OCI-LY7 (cell line): ENCODE results near the gene HIRIP3. TPM values are rescaled to one million over a fixed set of nuclear protein-coding genes. Genes with fewer than 3 reads are reported as not detected.

Source experiments
- BruUV-seq: library from RNA; stranded (reverse); fragments of 400-500 nt; replicated peaks from 2 replicates; lab custom pipeline; 2021; lab: Mats Ljungman, UMichigan
- CTCF ChIA-PET: fragments of 300-600 bp; sonication (Branson Sonifier 250); formaldehyde crosslinking; loops from one replicate; lab custom pipeline; 2022; ENCODE audit warnings: antibody characterized with exemption; ENCODE audit not compliant: unreplicated experiment; lab: Charles Lee
- POLR2A ChIA-PET: fragments of 300-600 bp; sonication (Branson Sonifier 250); formaldehyde crosslinking; loops from one replicate; lab custom pipeline; 2022; ENCODE audit warnings: antibody characterized with exemption; lab: Charles Lee
- DNase-seq: peaks from one replicate; pipeline ENCODE4 v3.0.0-alpha.2; 2015; ENCODE audit warnings: low spot score
- H2AFZ ChIP-seq: fragments of 200-600 bp; sonication (generic), shearing (Covaris generic); 2 replicates; pipeline ENCODE4 v1.6.1; 2014; ENCODE audit warnings: mild to moderate bottlenecking, antibody characterized with exemption, low read length, moderate library complexity
- H3K27ac ChIP-seq: fragments of 200-600 bp; sonication (generic); 2 replicates; pipeline ENCODE4 v1.5.1; 2014; ENCODE audit warnings: mixed run types, low read depth, mild to moderate bottlenecking, moderate library complexity, low read length, inconsistent platforms; ENCODE audit not compliant: poor library complexity, severe bottlenecking
- H3K36me3 ChIP-seq: fragments of 200-600 bp; sonication (generic); 2 replicates; pipeline ENCODE4 v1.6.1; 2014; ENCODE audit warnings: mild to moderate bottlenecking, antibody characterized with exemption, low read length, moderate library complexity, mixed read lengths; ENCODE audit not compliant: insufficient read depth
- H3K4me1 ChIP-seq: fragments of 200-600 bp; sonication (generic); 2 replicates; pipeline ENCODE4 v1.5.1; 2014; ENCODE audit warnings: mild to moderate bottlenecking, low read length; ENCODE audit not compliant: insufficient read depth, poor library complexity, severe bottlenecking
- H3K4me2 ChIP-seq: fragments of 200-600 bp; sonication (generic); 2 replicates; pipeline ENCODE4 v1.6.1; 2014; ENCODE audit warnings: mild to moderate bottlenecking, low read length
- H3K4me3 ChIP-seq: fragments of 200-600 bp; sonication (generic); 2 replicates; pipeline ENCODE4 v1.5.1; 2014; ENCODE audit warnings: mild to moderate bottlenecking, low read depth, low read length; ENCODE audit not compliant: poor library complexity, severe bottlenecking
- H3K79me2 ChIP-seq: fragments of 200-600 bp; sonication (generic); 2 replicates; pipeline ENCODE4 v1.6.1; 2016; ENCODE audit warnings: low read depth, mild to moderate bottlenecking, low read length, moderate library complexity, mixed read lengths; ENCODE audit not compliant: insufficient read depth
- H3K9me2 ChIP-seq: fragments of 200-600 bp; sonication (generic); 2 replicates; pipeline ENCODE4 v1.6.1; 2016; ENCODE audit warnings: mild to moderate bottlenecking, low read length, mixed read lengths; ENCODE audit not compliant: insufficient read depth
- H3K9me3 ChIP-seq: fragments of 200-600 bp; sonication (generic); 2 replicates; pipeline ENCODE4 v1.6.1; 2014; ENCODE audit warnings: mild to moderate bottlenecking, mixed run types, low read length, mixed read lengths
- H4K20me1 ChIP-seq: fragments of 200-600 bp; sonication (generic); 2 replicates; pipeline ENCODE4 v1.6.1; 2014; ENCODE audit warnings: mild to moderate bottlenecking, antibody characterized with exemption, low read length, moderate library complexity, mixed read lengths; ENCODE audit not compliant: insufficient read depth
- CTCF ChIP-seq: fragments of 200-600 bp; sonication (generic); conservative IDR thresholded peaks from 2 replicates; pipeline ENCODE4 v1.5.1; 2014; ENCODE audit warnings: mild to moderate bottlenecking, antibody characterized with exemption, low read length, moderate library complexity, mixed read lengths
- EZH2phosphoT487 ChIP-seq: fragments of 200-600 bp; sonication (generic); IDR thresholded peaks from 2 replicates; pipeline ENCODE4 v1.6.1; 2018; ENCODE audit warnings: low read depth, borderline replicate concordance, mild to moderate bottlenecking, mixed run types, antibody characterized with exemption, low read length, moderate library complexity, mixed read lengths
- intact Hi-C: fragments of 100-400 bp; cut with micrococcal nuclease; formaldehyde crosslinking; loops from one replicate; pipeline ENCODE4 v1.10.0; 2022; ENCODE audit not compliant: unreplicated experiment
- total RNA-seq, 2 experiments: library from RNA; depleted of rRNA in 1 of 2; stranded (reverse); fragments of >200 nt in 1 of 2; shearing (Covaris generic) in 1 of 2; gene quantifications; 2 replicates each; pipeline ENCODE4 v1.2.3, GENCODE V29; 2014 to 2022

The HIRIP3 gene
- total RNA-seq, 2 experiments from 2014 or later = 43.2 to 60.4 TPM

GRCh38 chr16:29996766-29997250 lies 1.4 kb upstream of the HIRIP3 start:
- H3K4me3 ChIP-seq = peak overlapping the region; percentile 85
- TSS peak; percentile 47 for BruUV-seq
- CTCF ChIA-PET = interaction anchor here (1.0 to 1.2 kb wide), 2 partner anchors 12 to 36 kb away, joined by 3 to 4 read pairs; no protein-coding TSS in a partner anchor
- H3K4me2 ChIP-seq = peak overlapping the region; percentile 82
- peaks cover 44% of the 10 kb centered on the region for H3K36me3 ChIP-seq
- H3K27ac ChIP-seq = peak overlapping the region; percentile 90
- peaks cover 12% of the 10 kb centered on the region; the same call in 1 of the 2 replicates for H3K79me2 ChIP-seq
- H3K9me2 ChIP-seq = no peaks in the 10 kb centered on the region
- TF ChIP-seq CTCF (peak; percentile 36; the same call in 1 of the 2 replicates), EZH2phosphoT487 (no peak)
- DNase-seq = peak; percentile 59
- intact Hi-C loops = loop anchor here (1.0 to 10.0 kb wide), 5 partner anchors 24 to 378 kb away; partner anchors contain the start of genes CDIPT, KCTD13, MAZ and MYL11
- no peaks in the 10 kb centered on the region for H3K9me3 ChIP-seq
- H3K4me1 ChIP-seq = peaks cover 27% of the 10 kb centered on the region
- no peaks in the 10 kb centered on the region for H4K20me1 ChIP-seq
- peak overlapping the region; percentile 68; the same call in 1 of the 2 replicates for H2AFZ ChIP-seq
- POLR2A ChIA-PET = interaction anchor here (0.7 to 1.9 kb wide), 4 partner anchors 24 to 259 kb away, joined by 3 to 5 read pairs (median 4); partner anchors contain the start of genes KIF22 and TAOK2

GRCh38 chr16:29995911-29996765 lies 721 bp upstream of the HIRIP3 start, which contains the start of gene INO80E:
Gene INO80E, plus strand, starts transcription at chr16:29996241. Its CDS starts 70 bp downstream, at chr16:29996311.
- peak; percentile 99 for DNase-seq
- Histone ChIP-seq H4K20me1 (no peaks in the 10 kb centered on the region), H3K4me3 (peak within 1 kb of the TSS; percentile 85), H2AFZ (peak within 1 kb of the TSS; percentile 75), H3K4me2 (peak within 1 kb of the TSS; percentile 88), H3K27ac (peak within 1 kb of the TSS; percentile 90), H3K9me2 (no peaks in the 10 kb centered on the region), H3K9me3 (no peaks in the 10 kb centered on the region), H3K79me2 (peaks cover 12% of the 10 kb centered on the region; the same call in 1 of the 2 replicates), H3K36me3 (peaks cover 51% of the 10 kb centered on the region), H3K4me1 (peaks cover 27% of the 10 kb centered on the region)
- ChIA-PET POLR2A (interaction anchor here (0.6 to 2.9 kb wide), 9 partner anchors 20 to 333 kb away, joined by 3 to 11 read pairs (median 4); partner anchors contain the start of genes KCTD13, KIF22, MAZ and SPN), CTCF (interaction anchor here (0.6 to 1.2 kb wide), 3 partner anchors 12 to 293 kb away, joined by 3 to 4 read pairs (median 4); no protein-coding TSS in a partner anchor)
- TF ChIP-seq CTCF (no peak), EZH2phosphoT487 (no peak)
- no TSS peak for BruUV-seq
- intact Hi-C loops = loop anchor here (1.0 to 10.0 kb wide), 5 partner anchors 23 to 379 kb away; partner anchors contain the start of genes CDIPT, KCTD13, MAZ and MYL11
